Ovary (tissue), 9 donors: ENCODE data around the gene PBXIP1. TPM values are rescaled to one million over a fixed set of nuclear protein-coding genes. Genes with fewer than 3 reads are reported as not detected.

Experiments
- DNase-seq, 5 donors: peaks; one replicate each; pipeline ENCODE4 v3.0.0-alpha.2; 2019 to 2020
- H3K27ac ChIP-seq, 2 donors: fragments of 200-600 bp; one replicate each; pipeline versions ENCODE4 v1.5.1 to v1.8.0; 2019 to 2022
- H3K27me3 ChIP-seq: fragments of 200-600 bp; one replicate; pipeline ENCODE4 v1.8.0; 2022
- H3K36me3 ChIP-seq: fragments of 200-600 bp; sonication (generic); one replicate; pipeline ENCODE4 v1.5.1; 2019
- H3K4me1 ChIP-seq: one replicate; pipeline ENCODE4 v1.8.1; 2013; ENCODE audit warnings: mild to moderate bottlenecking, moderate library complexity; ENCODE audit not compliant: insufficient read depth
- H3K4me3 ChIP-seq: fragments of 200-600 bp; sonication (generic); one replicate; pipeline ENCODE4 v1.5.1; 2017
- H3K9me3 ChIP-seq, 2 donors: fragments of 200-600 bp in 1 of 2; sonication (generic) in 1 of 2; one replicate each; pipeline versions ENCODE4 v1.5.1 to v1.8.1; 2013 to 2019; ENCODE audit warnings: mild to moderate bottlenecking in 1 of 2, moderate library complexity in 1 of 2
- EP300 ChIP-seq: sonication (generic); formaldehyde crosslinking; IDR thresholded peaks from one replicate; pipeline ENCODE4 v1.6.1; 2017; ENCODE audit warnings: antibody characterized with exemption
- POLR2A ChIP-seq: fragments of 450-650 bp; IDR thresholded peaks from one replicate; pipeline ENCODE4 v1.6.1; 2017; ENCODE audit warnings: antibody characterized with exemption, mild to moderate bottlenecking, moderate library complexity
- WGBS, 3 donors: extraction: QIAGEN DNeasy Blood & Tissue Kit in 1 of 3; methylation state at CpG; one replicate each; pipeline versions ENCODE4 v1.1.5 to v1.1.7; 2013 to 2017; 5-methylcytosine and 5-hydroxymethylcytosine counted together
- intact Hi-C, 4 donors: fragments of 100-400 bp; cut with DNase I; formaldehyde crosslinking; loops; one replicate each; pipeline versions ENCODE4 v1.11.0 to v1.15.1; 2022 to 2023
- polyA plus RNA-seq, 2 donors: library from polyadenylated mRNA; stranded (reverse); fragments of 200-250 nt in 1 of 2; fragments of 350-450 nt in 1 of 2; fragmentation: Illumina TruSeq in 1 of 2; extraction: RNeasy Lipid Tissue Mini Kit (QIAGEN cat#74804) in 1 of 2; gene quantifications; one replicate each; pipeline ENCODE4 v1.2.3, GENCODE V29; 2013 to 2014
- total RNA-seq, 7 donors: library from RNA; depleted of rRNA in 2 of 7; stranded (reverse); fragments of >200 nt in 2 of 7; fragmentation: NEBNext Ultra II Directional in 3 of 7; extraction: Animal tissue kit (Norgen Biotek cat#: 25700) in 3 of 7; gene quantifications; one replicate each; pipeline versions ENCODE4 v1.1.0 to v1.2.4, GENCODE V29; 2016 to 2023
- TF ChIP-seq, protein P1 (sequence below), 3 donors: fragments of 450-650 bp in 2 of 3; fragments of 200-600 bp in 1 of 3; IDR thresholded peaks; one replicate each; pipeline versions ENCODE4 v1.5.1 to v1.8.0; 2016 to 2022; ENCODE audit warnings: antibody characterized with exemption in 3 of 3, mild to moderate bottlenecking in 1 of 3
- donor health status: DM: no; HTN: no; CAD: no; lungs with moderate emphysema.
- donor health status: DM: no; HTN: no; CAD: no.
- donor health status: Bipolar disorder and iron deficiency.
- donor health status: DM: yes; HTN: yes; CAD: no.
- donor health status: DM: no; HTN: no; CAD: no.
- donor health status: DM: yes; HTN: yes; CAD: no.

The PBXIP1 gene
- total and polyA plus RNA-seq, 9 donors: 78.7 to 170 (median 120) TPM

- H3K27me3 ChIP-seq: no peaks in the 10 kb centered on the region
- 0 to 1% (median 1%) methylated on average over 45 of the region's 45 CpGs for WGBS, 3 donors
- peak; percentile 94 to 97 (median 96) for DNase-seq
- H3K27ac ChIP-seq: peak within 1 kb of the TSS; percentile 94 to 95
- peaks cover 14% of the 10 kb centered on the region for H3K4me1 ChIP-seq
- H3K36me3 ChIP-seq: no peaks in the 10 kb centered on the region
- intact Hi-C loops: no loop called here
- H3K9me3 ChIP-seq: no peaks in the 10 kb centered on the region
- peak within 1 kb of the TSS; percentile 55 for H3K4me3 ChIP-seq
- TF ChIP-seq, protein P1, sequence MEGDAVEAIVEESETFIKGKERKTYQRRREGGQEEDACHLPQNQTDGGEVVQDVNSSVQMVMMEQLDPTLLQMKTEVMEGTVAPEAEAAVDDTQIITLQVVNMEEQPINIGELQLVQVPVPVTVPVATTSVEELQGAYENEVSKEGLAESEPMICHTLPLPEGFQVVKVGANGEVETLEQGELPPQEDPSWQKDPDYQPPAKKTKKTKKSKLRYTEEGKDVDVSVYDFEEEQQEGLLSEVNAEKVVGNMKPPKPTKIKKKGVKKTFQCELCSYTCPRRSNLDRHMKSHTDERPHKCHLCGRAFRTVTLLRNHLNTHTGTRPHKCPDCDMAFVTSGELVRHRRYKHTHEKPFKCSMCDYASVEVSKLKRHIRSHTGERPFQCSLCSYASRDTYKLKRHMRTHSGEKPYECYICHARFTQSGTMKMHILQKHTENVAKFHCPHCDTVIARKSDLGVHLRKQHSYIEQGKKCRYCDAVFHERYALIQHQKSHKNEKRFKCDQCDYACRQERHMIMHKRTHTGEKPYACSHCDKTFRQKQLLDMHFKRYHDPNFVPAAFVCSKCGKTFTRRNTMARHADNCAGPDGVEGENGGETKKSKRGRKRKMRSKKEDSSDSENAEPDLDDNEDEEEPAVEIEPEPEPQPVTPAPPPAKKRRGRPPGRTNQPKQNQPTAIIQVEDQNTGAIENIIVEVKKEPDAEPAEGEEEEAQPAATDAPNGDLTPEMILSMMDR (IDR thresholded peaks at IDR 0.05): peak; percentile 10 to 57 (median 55)
- TF ChIP-seq EP300 (no peak), POLR2A (peak; percentile 70)
Observed at GRCh38 chr1:154936555-154937084, 19.3 kb downstream of the PBXIP1 start, which contains the start of gene PMVK. Gene PMVK (minus strand): TSS chr1:154936719. CDS start chr1:154936685, 34 bp downstream.

GRCh38 chr1:154935749-154936554, 19.9 kb downstream of the PBXIP1 start:
- peaks cover 7% of the 10 kb centered on the region for H3K4me1 ChIP-seq
- DNase-seq: no peak
- peak overlapping the region; percentile 55 for H3K4me3 ChIP-seq
- no peaks in the 10 kb centered on the region for H3K9me3 ChIP-seq
- TF ChIP-seq EP300 (no peak), POLR2A (no peak)
- intact Hi-C loops: no loop called here
- no peaks in the 10 kb centered on the region for H3K27me3 ChIP-seq
- H3K27ac ChIP-seq: peak overlapping the region; percentile 94 to 95
- WGBS, 3 donors: 26 to 38% (median 34%) methylated on average over 27 of the region's 27 CpGs
- no peaks in the 10 kb centered on the region for H3K36me3 ChIP-seq

DNA sequence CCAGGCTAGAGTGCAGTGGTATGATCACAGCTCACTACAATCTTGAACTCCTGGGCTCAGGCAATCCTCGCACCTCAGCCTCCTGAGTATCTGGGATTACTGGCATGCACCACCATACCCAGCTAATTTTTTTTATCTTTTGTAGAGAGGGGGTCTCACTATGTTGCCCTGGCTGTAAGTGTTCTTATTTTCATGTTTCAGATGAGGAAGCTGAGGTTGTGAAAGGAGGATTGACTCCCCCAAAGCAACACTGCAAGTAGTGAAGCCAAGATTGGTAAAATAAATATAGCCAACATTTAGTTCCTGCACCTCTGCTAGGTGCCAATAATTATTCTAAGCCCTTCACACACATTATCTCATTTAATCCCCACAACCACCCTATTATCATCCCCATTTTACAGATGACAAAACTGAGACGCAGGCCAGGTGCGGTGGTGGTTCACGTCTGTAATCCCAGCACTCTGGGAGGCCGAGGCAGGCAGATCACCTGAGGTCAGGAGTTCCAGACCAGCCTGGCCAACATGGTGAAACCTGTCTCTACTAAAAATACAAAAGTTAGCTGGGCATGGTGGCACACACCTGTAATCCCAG, 21.4 kb downstream of the PBXIP1 start:
- H3K27ac ChIP-seq: no peak overlapping the region
- peaks cover 6% of the 10 kb centered on the region for H3K4me1 ChIP-seq
- WGBS, 3 donors: 95 to 97% (median 96%) methylated on average over 5 of the region's 5 CpGs
- H3K27me3 ChIP-seq: no peaks in the 10 kb centered on the region
- H3K36me3 ChIP-seq: no peaks in the 10 kb centered on the region
- no peak overlapping the region for H3K4me3 ChIP-seq
- no peak for DNase-seq
- TF ChIP-seq POLR2A (no peak), EP300 (no peak)
- TF ChIP-seq, protein P1 (IDR thresholded peaks at IDR 0.05): no peak
- H3K9me3 ChIP-seq: no peaks in the 10 kb centered on the region
- intact Hi-C loops: no loop called here

- DNase-seq: no peak
- Histone ChIP-seq H3K9me3 (no peaks in the 10 kb centered on the region), H3K27ac (no peak overlapping the region), H3K4me1 (peaks cover 5% of the 10 kb centered on the region), H3K36me3 (no peaks in the 10 kb centered on the region), H3K27me3 (no peaks in the 10 kb centered on the region), H3K4me3 (no peak overlapping the region)
- TF ChIP-seq EP300 (no peak), POLR2A (no peak)
- TF ChIP-seq, protein P1 (IDR thresholded peaks at IDR 0.05): no peak
- WGBS, 3 donors: 92 to 95% (median 93%) methylated on average over 11 of the region's 11 CpGs
- intact Hi-C loops: no loop called here
Observed at GRCh38 chr1:154931940-154932487, 23.9 kb downstream of the PBXIP1 start.
